Duodenal mucosa (tissue), 2 donors: ENCODE data around the gene KCNQ1.

Experiments used
- H3K27ac ChIP-seq: one replicate; pipeline ENCODE4 v1.7.0; 2013; ENCODE audit warnings: low read depth, low read length
- H3K27me3 ChIP-seq, 2 donors: one replicate each; pipeline ENCODE4 v1.7.0; 2013; ENCODE audit warnings: low read length in 2 of 2, control low read depth in 1 of 2; ENCODE audit not compliant: insufficient read depth in 2 of 2, control insufficient read depth in 1 of 2
- H3K36me3 ChIP-seq, 2 donors: one replicate each; pipeline ENCODE4 v1.7.0; 2013; ENCODE audit warnings: low read length in 2 of 2, control low read depth in 1 of 2; ENCODE audit not compliant: insufficient read depth in 2 of 2, control insufficient read depth in 1 of 2
- H3K4me1 ChIP-seq, 2 donors: one replicate each; pipeline ENCODE4 v1.7.0; 2013; ENCODE audit warnings: low read length in 2 of 2, control low read depth in 1 of 2; ENCODE audit not compliant: insufficient read depth in 2 of 2, control insufficient read depth in 1 of 2
- H3K4me3 ChIP-seq, 2 donors: one replicate each; pipeline ENCODE4 v1.7.0; 2013; ENCODE audit warnings: low read length in 2 of 2, low read depth in 1 of 2
- H3K9ac ChIP-seq, 2 donors: one replicate each; pipeline ENCODE4 v1.7.0; 2013; ENCODE audit warnings: low read length in 2 of 2, low read depth in 1 of 2
- H3K9me3 ChIP-seq, 2 donors: one replicate each; pipeline ENCODE4 v1.7.0; 2013; ENCODE audit warnings: low read length in 2 of 2, control low read depth in 1 of 2; ENCODE audit not compliant: control insufficient read depth in 1 of 2

KCNQ1 gene

GRCh38 chr11:2665526-2666400 is 221.0 kb downstream of the KCNQ1 start:
- H3K27me3 ChIP-seq: no peaks in the 10 kb centered on the region
- H3K27ac ChIP-seq: no peak overlapping the region
- H3K4me1 ChIP-seq: no peaks in the 10 kb centered on the region
- peaks cover 9 to 39% of the 10 kb centered on the region in 2 donors for H3K36me3 ChIP-seq
- no peak overlapping the region for H3K4me3 ChIP-seq
- no peak overlapping the region for H3K9ac ChIP-seq
- peaks cover 2% of the 10 kb centered on the region in 2 donors for H3K9me3 ChIP-seq

GRCh38 chr11:2666401-2666741 is 221.6 kb downstream of the KCNQ1 start:
- H3K27ac ChIP-seq: no peak overlapping the region
- no peaks in the 10 kb centered on the region for H3K9me3 ChIP-seq
- H3K27me3 ChIP-seq: no peaks in the 10 kb centered on the region
- H3K9ac ChIP-seq: no peak overlapping the region
- no peaks in the 10 kb centered on the region for H3K4me1 ChIP-seq
- H3K36me3 ChIP-seq: peaks cover 6 to 39% of the 10 kb centered on the region in 2 donors
- H3K4me3 ChIP-seq: no peak overlapping the region

GRCh38 chr11:2666828-2667570 is 222.2 kb downstream of the KCNQ1 start:
- H3K27ac ChIP-seq: no peak overlapping the region
- peaks cover 4 to 35% of the 10 kb centered on the region in 2 donors for H3K36me3 ChIP-seq
- no peaks in the 10 kb centered on the region for H3K27me3 ChIP-seq
- H3K9me3 ChIP-seq: no peaks in the 10 kb centered on the region
- H3K4me3 ChIP-seq: no peak overlapping the region
- no peak overlapping the region for H3K9ac ChIP-seq
- no peaks in the 10 kb centered on the region for H3K4me1 ChIP-seq

- H3K9ac ChIP-seq: no peak overlapping the region
- H3K9me3 ChIP-seq: no peaks in the 10 kb centered on the region
- H3K36me3 ChIP-seq: peaks cover 4 to 36% of the 10 kb centered on the region in 2 donors
- no peak overlapping the region for H3K4me3 ChIP-seq
- no peak overlapping the region for H3K27ac ChIP-seq
- H3K4me1 ChIP-seq: no peaks in the 10 kb centered on the region
- no peaks in the 10 kb centered on the region for H3K27me3 ChIP-seq
Measured at GRCh38 chr11:2667940-2668339, 223.1 kb downstream of the KCNQ1 start.

- no peaks in the 10 kb centered on the region for H3K4me1 ChIP-seq
- no peak overlapping the region for H3K9ac ChIP-seq
- H3K4me3 ChIP-seq: no peak overlapping the region
- no peak overlapping the region for H3K27ac ChIP-seq
- peaks cover 4 to 29% of the 10 kb centered on the region in 2 donors for H3K36me3 ChIP-seq
- no peaks in the 10 kb centered on the region for H3K9me3 ChIP-seq
- no peaks in the 10 kb centered on the region for H3K27me3 ChIP-seq
Measured at GRCh38 chr11:2668876-2669275, 224.1 kb downstream of the KCNQ1 start.

- Histone ChIP-seq H3K9me3 (no peaks in the 10 kb centered on the region), H3K36me3 (peaks cover 4 to 26% of the 10 kb centered on the region in 2 donors), H3K4me3 (no peak overlapping the region), H3K27me3 (no peaks in the 10 kb centered on the region), H3K9ac (no peak overlapping the region), H3K4me1 (no peaks in the 10 kb centered on the region), H3K27ac (no peak overlapping the region)
Measured at GRCh38 chr11:2669634-2670469, 225.0 kb downstream of the KCNQ1 start.

GRCh38 chr11:2670541-2671100 is 225.8 kb downstream of the KCNQ1 start:
- Histone ChIP-seq H3K4me1 (no peaks in the 10 kb centered on the region), H3K9ac (no peak overlapping the region), H3K36me3 (peaks cover 4 to 23% of the 10 kb centered on the region in 2 donors), H3K27ac (no peak overlapping the region), H3K27me3 (no peaks in the 10 kb centered on the region), H3K9me3 (no peaks in the 10 kb centered on the region), H3K4me3 (no peak overlapping the region)

GRCh38 chr11:2671748-2672147 is 226.9 kb downstream of the KCNQ1 start:
- H3K27ac ChIP-seq: no peak overlapping the region

GRCh38 chr11:2672553-2673249 is 227.9 kb downstream of the KCNQ1 start:
- H3K4me3 ChIP-seq: no peak overlapping the region
- no peaks in the 10 kb centered on the region for H3K27me3 ChIP-seq
- peaks cover 0 to 9% of the 10 kb centered on the region in 2 donors for H3K4me1 ChIP-seq
- no peak overlapping the region for H3K27ac ChIP-seq
- H3K9ac ChIP-seq: no peak overlapping the region
- no peaks in the 10 kb centered on the region for H3K9me3 ChIP-seq
- peaks cover 4 to 18% of the 10 kb centered on the region in 2 donors for H3K36me3 ChIP-seq

More at GRCh38 chr11:2671748-2672147, 226.9 kb downstream of the KCNQ1 start:
- H3K36me3 ChIP-seq: peaks cover 4 to 19% of the 10 kb centered on the region in 2 donors
- no peak overlapping the region for H3K4me3 ChIP-seq
- no peaks in the 10 kb centered on the region for H3K9me3 ChIP-seq
- H3K27me3 ChIP-seq: no peaks in the 10 kb centered on the region
- H3K9ac ChIP-seq: no peak overlapping the region
- peaks cover 0 to 7% of the 10 kb centered on the region in 2 donors for H3K4me1 ChIP-seq
